GM18951 (cell line): ENCODE results near the gene CADM1.

ENCODE experiments used
- POLR2A ChIP-seq: IDR thresholded peaks from 4 replicates; pipeline ENCODE4 v1.6.1; 2011; ENCODE audit warnings: mild to moderate bottlenecking; ENCODE audit not compliant: insufficient read length, insufficient read depth; ENCODE audit errors: extremely low read depth
- in situ Hi-C: fragments of 300-500 bp; cut with MboI; formaldehyde crosslinking; loops from one replicate; pipeline ENCODE4 v1.12.0; 2022; ENCODE audit warnings: low sequenced_read_pairs, mixed read lengths, inconsistent platforms; ENCODE audit not compliant: unreplicated experiment

The CADM1 gene

GRCh38 chr11:115383431-115383830 is 120.8 kb downstream of the CADM1 start:
- TF ChIP-seq POLR2A: no peak
- in situ Hi-C loops: no loop called here

DNA sequence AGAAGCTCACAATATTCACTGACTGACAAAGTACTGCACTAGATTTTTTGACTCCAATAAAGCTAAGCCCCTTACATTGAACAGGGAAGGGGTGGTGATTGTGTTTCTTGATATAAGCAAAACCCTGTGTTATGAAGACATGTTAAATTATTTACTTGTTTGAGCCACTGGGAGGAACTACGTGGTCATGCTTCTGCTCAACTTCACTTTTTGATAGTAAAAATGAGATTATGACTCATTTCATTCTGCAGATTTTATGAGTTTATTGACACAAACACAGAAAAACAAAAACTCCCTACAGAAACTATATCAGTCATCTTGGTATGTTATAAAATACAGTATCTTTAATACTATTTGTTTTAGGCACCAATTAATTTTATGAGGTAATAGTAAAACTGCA is 124.7 kb downstream of the CADM1 start:
- in situ Hi-C loops: no loop called here
- TF ChIP-seq POLR2A: no peak

- in situ Hi-C loops: no loop called here
- TF ChIP-seq POLR2A: no peak
Measured at GRCh38 chr11:115378557-115378956, 125.7 kb downstream of the CADM1 start.

DNA sequence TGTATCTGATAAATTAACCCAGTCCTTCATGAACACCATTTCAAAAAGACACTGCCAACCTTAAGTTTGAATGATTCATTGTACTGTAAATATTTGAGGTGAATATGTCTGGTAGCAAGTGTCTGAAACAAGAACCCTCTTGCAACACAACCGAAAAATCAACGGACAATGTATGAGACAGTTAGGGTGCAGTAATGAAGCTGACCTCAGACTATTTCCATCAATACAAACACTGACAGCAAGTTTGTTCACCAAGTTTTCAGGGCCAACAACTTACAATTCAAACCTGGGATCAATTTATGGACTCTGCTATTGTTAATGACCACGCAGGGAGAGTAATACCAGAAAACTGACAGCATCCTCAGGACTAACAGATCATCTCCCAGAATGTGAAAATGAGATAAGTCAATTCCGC is 126.3 kb downstream of the CADM1 start:
- no peak for TF ChIP-seq POLR2A
- in situ Hi-C loops: no loop called here

DNA sequence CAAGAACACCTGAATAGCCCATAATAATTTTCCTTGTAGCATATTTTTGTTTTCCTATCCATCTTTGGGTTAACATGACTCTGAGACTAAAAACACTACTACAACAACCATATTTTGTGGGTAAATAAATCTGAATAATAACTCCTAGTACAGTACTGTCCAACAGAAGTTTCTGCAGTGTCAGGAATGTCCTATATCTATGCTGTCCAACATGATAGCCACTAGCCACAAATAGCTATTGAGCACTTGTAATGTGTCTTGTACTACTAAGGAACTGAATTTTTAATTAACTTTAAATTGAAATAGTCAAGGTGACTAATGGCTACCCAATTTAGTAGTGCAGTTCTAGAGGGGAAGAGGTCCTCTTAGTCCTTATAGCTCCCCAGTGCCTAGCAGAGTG is 135.6 kb downstream of the CADM1 start:
- in situ Hi-C loops: no loop called here
- no peak for TF ChIP-seq POLR2A

- TF ChIP-seq POLR2A: no peak
- in situ Hi-C loops: no loop called here
Measured at GRCh38 chr11:115366826-115367225, 137.4 kb downstream of the CADM1 start.

DNA sequence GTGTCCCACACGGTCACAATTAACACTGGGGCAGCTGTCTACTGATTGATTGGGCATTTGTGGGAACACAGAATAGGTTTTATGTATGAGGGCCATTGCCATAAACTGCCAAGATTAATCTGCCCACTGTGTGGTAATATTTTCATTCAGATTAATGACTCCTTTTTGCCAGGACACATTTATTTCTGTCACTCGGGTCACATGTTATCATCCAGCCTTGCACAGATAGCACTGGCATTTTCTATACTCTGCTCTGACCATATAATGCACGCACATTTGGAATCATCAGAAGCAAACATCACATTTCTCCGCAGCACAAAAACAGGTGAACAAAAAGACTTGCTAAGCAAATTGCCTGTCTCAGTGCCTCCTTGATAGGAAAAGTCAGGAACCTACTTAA is 138.3 kb downstream of the CADM1 start:
- no peak for TF ChIP-seq POLR2A
- in situ Hi-C loops: no loop called here

GRCh38 chr11:115364896-115365295 is 139.3 kb downstream of the CADM1 start:
- TF ChIP-seq POLR2A: no peak
- in situ Hi-C loops: no loop called here

- in situ Hi-C loops: no loop called here
- no peak for TF ChIP-seq POLR2A
Measured at GRCh38 chr11:115363921-115364320, 140.3 kb downstream of the CADM1 start.

DNA sequence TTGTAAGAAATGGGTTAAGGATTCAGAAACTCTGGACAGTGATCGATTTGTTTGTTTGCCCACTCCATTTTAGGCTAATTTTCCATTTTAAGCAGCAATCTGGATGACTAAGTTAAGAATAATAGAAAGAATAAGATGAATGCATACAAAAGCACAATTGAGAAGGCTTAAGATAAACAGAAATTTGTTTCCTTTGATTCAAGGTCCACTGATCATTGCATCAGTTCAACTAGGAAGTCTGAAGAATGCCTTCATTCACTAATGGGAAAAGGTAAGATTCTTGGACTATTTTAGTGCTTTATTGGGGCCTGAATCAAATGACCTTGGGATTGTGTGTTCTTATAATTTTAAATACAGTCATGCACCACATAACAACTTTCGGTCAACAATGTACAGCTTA is 140.8 kb downstream of the CADM1 start:
- no peak for TF ChIP-seq POLR2A
- in situ Hi-C loops: no loop called here

- no peak for TF ChIP-seq POLR2A
- in situ Hi-C loops: no loop called here
Measured at GRCh38 chr11:115362997-115363396, 141.2 kb downstream of the CADM1 start.

DNA sequence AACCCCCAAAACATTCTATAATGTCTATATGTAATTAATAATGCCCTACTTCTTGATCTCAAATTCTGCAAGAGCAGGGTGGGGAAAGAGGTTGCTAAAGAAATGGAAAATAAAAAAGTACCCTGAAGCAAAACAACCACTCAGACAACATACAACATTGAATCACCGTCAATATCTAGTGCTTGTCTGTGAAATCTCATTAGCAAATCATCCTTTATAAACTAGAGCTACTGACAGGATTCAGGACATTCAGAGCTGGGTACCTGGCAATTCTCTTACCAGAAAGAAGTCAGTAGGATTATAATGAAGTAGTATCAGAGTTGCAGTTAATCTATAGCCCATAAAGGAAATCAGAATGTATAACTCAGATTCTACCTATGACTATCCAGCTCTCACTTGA is 143.2 kb downstream of the CADM1 start:
- no peak for TF ChIP-seq POLR2A
- in situ Hi-C loops: no loop called here

- no peak for TF ChIP-seq POLR2A
- in situ Hi-C loops: no loop called here
Measured at GRCh38 chr11:115360186-115360824, 143.9 kb downstream of the CADM1 start.

GRCh38 chr11:115357066-115357465 is 147.1 kb downstream of the CADM1 start:
- no peak for TF ChIP-seq POLR2A
- in situ Hi-C loops: no loop called here

DNA sequence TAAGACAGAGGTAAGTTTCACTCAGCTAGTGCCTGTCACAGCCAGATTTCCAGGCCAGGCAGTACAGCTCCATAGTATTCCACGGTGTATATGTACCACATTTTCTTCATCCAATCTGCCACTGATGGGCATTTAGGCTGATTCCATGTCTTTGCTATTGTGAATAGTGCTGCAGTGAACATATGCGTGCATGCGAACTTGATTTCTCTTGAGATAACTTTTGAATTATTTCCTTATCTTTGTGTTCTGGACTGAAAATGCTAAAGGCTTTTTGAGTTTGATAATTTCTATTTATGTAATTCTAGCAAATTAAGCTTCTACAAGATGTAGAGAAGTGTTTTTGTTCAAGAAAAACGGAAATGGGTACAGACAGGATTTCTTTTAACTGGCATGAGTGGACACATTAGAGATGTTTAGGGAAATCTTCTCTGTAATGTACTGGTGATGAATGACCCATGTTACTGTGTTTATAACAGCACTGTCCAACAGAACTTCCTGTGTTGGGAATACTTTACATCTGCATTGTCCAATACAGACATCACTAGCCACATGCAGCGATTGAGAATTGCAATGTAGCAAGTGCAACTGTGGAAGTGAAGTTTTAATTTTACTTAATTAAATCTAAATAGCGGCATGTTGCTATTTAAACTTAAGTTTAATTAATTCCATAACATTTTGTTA is 151.3 kb downstream of the CADM1 start:
- TF ChIP-seq POLR2A: no peak
- in situ Hi-C loops: no loop called here
